Astrocyte (in vitro differentiated cells and primary cell): ENCODE measurements around the gene MTUS2.

ENCODE experiments used
- EZH2 ChIP-seq: IDR thresholded peaks from 2 replicates; pipeline ENCODE4 v1.6.1; 2012; ENCODE audit warnings: mild to moderate bottlenecking, low read length, inconsistent platforms; ENCODE audit not compliant: insufficient read depth
- TF ChIP-seq, protein P1 (sequence below): IDR thresholded peaks from 2 replicates; pipeline ENCODE4 v1.5.1; 2011; ENCODE audit warnings: low read depth, mild to moderate bottlenecking, inconsistent platforms, low read length, moderate library complexity; ENCODE audit not compliant: insufficient read depth

GRCh38 chr13:29383476-29383875 is 563.3 kb downstream of the MTUS2 start:
- TF ChIP-seq, protein P1, sequence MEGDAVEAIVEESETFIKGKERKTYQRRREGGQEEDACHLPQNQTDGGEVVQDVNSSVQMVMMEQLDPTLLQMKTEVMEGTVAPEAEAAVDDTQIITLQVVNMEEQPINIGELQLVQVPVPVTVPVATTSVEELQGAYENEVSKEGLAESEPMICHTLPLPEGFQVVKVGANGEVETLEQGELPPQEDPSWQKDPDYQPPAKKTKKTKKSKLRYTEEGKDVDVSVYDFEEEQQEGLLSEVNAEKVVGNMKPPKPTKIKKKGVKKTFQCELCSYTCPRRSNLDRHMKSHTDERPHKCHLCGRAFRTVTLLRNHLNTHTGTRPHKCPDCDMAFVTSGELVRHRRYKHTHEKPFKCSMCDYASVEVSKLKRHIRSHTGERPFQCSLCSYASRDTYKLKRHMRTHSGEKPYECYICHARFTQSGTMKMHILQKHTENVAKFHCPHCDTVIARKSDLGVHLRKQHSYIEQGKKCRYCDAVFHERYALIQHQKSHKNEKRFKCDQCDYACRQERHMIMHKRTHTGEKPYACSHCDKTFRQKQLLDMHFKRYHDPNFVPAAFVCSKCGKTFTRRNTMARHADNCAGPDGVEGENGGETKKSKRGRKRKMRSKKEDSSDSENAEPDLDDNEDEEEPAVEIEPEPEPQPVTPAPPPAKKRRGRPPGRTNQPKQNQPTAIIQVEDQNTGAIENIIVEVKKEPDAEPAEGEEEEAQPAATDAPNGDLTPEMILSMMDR = no peak
- no peak for TF ChIP-seq EZH2
